ENCODE measurements around the gene AHI1.

DNA sequence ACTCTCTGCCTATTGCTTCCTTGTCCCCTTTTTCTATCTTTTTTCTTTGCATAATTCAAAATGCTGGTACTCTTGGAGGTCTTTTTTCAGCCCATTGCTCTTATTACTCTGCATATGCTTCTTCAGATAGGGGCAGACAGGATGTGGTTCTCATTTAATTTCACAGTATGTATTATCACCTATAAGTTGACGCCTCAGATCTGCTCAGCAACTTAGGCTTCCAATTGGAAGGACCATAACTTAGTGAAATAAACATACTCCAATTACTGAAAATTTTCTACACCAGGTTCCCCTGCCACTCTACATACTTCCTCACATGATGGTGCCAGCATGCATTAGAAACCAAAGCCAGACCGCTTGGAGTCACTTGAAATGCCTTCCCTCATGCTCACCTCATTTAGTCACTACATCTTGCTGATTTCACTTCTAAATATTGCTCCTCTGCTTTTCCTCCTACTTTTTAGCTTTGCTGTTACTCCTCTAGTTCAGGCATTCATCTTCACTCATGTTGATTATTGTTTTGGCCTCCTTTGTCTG lies 34.5 kb upstream of the AHI1 start:
- no peak for TF ChIP-seq CTCF (IDR thresholded peaks at IDR 0.05)
- TF ChIP-seq POLR2A (IDR thresholded peaks at IDR 0.05), result no peak

Measured in heart left ventricle (tissue), 13 donors.